DMS53 treated with DMSO at 0.1 percent for 48 hours (cell line): ENCODE data around the gene VAV2.
"Not testable (repeated sequence)": the region's sequence is repeated elsewhere in the genome, so short reads cannot be mapped to it uniquely, and the experiment has no call there.

Experiments used
- DNase-seq: peaks from one replicate; lab custom pipeline; 2025; ENCODE audit not compliant: unreplicated experiment; lab: John Stamatoyannopoulos, UW

The VAV2 gene

GRCh38 chr9:133777871-133778270 lies 214.3 kb downstream of the VAV2 start:
- DNase-seq = no peak

GRCh38 chr9:133777068-133777791 lies 214.9 kb downstream of the VAV2 start:
- no peak for DNase-seq

GRCh38 chr9:133775951-133776905 lies 215.9 kb downstream of the VAV2 start:
- DNase-seq = no peak

DNA sequence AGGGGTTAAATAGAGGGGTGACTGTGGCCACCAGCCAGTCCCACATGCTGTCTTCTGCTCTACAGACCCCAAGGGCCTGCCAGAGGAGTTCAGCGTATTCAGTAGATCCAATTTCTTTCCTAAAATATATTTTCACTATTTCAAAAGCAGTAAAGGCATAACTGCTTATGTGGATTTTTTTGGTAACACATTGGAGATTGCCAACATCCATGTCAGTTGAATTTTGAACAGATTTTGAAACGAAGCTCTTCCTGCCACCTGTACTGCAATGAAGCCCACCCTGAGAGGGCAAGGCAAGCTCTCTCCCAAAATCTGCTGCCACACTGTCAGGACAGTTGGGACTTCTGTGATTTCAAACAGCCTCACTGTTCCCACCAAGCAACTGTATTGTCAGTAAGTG lies 216.8 kb downstream of the VAV2 start:
- no peak for DNase-seq

GRCh38 chr9:133774799-133775198 lies 217.3 kb downstream of the VAV2 start:
- DNase-seq = no peak

DNA sequence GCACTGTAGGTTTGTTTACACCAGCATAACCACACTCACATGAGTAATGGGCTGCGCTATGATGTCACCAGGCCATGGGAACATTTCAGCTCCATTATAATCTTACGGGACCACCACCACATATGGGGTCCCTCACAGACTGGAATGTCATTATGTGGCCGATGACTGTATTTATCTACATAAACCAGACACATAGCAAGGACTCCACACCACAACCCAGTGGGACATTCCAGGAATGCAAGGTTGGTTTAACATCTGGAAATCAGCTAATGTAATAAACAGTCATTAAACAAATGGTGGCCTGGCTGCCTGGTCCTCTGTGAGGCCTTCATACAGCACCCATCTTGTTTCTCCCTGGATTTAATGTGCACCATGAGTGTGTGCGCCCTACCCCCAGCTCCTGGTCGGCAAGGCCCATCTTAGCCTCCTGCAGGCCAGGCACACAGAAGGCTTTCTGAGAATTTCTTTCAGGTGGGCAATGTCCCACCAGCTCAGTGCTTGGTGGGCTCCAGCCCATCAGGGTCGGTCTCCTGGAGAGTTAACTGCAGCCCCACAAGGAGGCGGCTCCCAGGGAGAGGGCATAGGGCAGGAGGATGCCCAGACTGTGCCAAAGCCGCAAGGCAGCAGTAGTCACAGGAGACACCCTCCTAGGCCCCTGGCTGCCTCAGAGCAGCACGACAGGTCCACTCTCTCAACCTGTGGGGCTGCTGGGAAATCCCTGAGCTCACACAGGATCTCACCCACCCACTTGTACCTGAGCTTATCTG lies 218.1 kb downstream of the VAV2 start:
- DNase-seq = no peak

DNA sequence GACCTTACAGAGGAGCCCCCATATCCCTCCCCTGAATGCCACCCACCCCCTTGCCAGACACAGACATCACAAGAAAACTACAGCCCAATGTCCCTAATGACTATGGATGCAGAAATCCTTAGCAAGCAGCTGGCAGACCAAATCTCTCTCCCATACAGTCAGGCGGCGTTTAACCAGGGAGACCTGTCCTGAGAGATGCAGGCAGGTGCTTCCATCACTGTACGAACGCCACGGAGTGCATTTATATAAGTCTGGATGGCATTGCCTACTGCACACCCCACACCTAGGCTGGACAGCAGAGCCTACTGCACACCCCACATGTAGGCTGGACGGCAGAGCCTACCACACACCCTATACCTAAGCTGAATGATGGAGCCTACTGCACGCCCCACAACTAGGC lies 219.5 kb downstream of the VAV2 start:
- no peak for DNase-seq

DNA sequence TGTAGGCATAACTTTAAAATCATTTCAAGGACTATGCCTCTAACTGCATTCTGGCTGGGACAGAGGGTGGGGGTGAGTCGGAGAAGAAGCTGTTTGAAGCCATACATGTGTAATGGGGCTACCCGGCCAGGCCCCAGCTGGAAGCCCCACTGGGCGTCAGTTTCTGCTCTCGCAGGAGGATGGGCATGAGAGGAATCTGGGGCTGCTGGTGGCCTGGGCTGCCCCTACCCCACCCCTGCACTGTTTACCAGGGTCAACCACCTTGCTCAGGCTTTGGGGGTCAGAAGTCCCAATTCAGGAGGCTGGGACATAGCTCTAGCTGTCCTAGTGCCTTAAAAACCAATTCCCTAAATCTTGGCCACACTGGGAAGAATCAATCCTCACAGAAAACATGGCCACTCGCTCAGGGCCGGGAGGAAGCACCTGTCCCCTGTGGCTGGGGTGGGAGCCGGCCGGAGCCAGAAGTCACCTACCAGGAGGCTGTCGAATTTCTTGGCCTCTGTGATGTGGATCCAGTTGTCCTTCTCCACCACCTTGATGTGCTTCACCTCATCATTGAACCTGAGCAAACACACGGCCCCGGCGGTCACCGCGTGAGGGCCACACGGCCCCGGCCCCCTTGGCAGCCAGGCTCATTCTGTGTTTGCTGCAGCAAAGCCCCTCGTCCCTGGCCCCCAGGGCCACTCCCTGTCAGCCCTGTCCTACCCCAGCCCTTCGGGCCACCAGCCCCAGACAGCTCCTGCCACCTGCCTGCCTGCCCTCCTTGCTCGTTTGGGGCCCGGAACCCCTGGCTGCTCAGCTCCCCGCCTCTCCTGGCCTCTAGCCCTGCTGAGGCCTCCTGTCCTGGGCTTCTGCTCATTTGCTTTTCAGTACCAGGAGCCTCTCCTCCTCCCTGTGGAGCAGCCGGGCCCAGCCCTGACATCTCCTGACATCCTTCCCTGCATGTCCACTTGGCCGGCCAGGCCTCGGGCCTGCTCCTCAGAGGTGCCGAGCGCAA lies 220.3 kb downstream of the VAV2 start:
- DNase-seq = no peak

DNA sequence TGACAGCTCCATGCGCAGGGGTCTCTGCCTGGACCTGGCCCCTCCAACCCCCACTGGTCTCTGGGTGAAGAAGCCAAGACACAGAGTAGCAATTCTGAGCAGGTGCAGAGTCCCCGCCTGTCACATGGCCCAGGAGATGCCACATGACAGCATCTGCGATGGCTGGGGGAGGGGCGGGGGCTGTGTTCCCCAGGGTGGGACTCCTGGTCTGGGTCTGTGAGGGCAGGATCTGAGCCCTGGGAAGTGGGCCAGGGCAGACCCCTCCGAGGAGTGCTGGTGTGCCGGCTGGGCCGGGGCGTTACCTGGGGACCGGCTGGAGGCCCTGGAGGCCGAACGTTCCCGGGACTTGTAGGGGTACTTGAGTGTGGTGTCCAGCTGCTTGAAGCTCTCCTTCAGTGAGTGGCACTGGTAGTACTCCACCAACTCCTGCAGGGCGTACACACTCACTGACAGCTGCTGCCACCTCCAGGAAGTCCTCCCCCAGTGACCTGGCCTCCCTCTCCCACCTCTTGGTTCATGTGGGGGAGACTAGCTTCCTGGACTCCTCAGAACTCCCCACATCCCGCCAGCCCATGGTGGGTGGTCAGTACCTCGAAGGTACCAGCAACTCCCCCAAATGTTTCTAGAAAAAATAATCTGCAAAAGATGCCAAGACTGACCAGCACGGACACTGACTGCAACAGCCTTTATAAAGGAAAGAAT lies 221.9 kb downstream of the VAV2 start:
- DNase-seq = no peak

DNA sequence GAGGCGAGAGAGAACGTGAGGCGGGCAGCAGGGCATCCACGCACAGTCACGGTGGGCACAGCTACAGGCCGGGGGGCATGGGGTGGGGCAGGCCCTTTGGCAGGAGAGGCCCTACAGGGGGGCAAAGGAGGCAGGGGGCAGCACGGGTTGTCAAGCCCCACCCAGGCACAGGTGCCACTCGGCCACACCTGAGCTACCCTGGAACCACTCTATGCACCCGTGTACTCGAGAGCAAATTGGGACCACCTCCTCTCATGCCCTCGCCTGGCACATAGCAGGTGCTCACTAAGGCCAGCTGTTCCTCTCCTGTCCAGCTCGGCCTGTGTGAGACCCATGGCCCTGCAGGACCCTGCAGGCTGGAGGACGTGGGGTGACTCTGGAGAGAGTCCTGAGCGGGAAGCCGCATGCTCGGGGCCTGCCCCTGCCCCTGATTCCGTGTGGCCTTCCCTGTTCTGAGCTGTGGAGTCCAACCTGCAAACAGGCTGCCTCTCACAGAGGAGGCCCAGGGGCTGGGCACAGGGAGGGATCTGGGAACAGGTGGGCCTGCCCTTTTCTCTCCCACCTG lies 222.5 kb downstream of the VAV2 start:
- no peak for DNase-seq

DNA sequence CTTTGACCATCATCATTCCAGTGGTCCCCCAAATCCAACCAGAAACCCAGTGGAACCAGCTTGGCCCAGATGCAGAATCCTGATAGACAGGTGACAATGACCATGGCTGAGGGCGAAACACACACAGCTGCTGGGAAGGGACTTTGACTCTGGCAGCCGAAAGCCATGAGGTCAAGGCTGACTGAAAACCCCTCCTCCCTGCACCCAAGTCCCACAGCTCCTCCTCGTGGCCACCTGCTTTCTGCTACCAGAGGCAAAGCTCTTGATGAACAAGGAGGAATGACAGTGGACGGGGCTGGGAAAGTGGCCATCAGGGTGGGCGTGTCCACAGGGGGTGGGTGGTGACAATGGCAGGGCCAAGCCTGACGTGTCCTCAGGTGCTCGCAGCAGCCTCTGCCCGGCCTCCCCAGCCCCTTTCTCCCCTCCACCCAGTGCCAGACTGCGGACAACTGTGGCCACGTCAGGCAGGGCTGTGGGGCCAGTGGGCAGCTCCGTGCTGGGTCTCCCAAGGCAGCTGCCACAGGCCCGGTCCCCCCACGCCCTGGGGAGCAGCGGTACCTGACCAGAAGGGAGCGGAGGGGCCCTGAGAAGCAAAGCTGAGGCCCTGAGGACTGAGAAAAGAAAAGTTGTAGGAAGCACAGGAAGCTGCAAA lies 223.1 kb downstream of the VAV2 start:
- peak; percentile 18 for DNase-seq

DNA sequence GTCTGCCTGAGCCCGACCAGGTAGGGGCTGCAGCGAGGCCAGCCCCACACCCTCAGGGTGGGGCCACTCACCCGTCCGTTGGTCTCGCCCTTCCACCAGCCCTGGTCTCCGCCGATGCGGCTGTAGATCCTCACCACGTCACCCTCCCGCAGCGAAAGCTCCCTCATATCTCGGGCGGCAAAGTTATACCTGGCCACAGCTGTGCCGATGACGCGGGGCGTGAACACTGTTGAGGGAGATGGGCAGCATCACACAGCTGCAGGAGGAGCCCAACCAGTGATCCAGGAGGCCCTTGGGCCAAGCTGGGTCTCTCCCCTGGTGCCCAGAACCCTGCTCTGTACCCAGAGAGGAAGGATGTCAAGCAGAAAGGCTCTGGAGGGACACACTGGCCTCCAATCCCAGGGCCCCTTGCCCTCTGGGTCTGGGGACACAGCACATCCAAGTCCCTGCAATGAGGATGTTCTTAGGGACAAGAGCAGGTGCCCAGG lies 223.7 kb downstream of the VAV2 start:
- no peak for DNase-seq

- no peak for DNase-seq
Measured at GRCh38 chr9:133767625-133768024, 224.5 kb downstream of the VAV2 start.

DNA sequence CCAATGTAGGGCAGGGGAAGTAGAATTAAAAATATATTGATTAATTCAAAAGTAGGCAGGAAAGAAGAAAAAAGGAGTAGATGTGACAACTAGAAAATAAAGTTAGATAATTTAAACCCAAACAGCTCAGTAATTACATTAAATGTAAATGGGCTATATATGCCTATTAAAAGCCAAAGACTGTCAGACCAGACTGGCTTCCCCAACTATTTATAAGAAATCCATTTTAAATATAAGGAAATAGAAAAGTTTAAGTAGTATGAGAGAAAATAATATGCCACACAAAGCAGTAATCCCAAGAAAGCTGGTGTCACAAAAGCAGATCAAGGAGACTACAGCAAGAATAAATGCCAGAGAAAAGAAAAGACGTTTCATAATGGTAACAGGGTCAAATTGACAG lies 225.1 kb downstream of the VAV2 start:
- no peak for DNase-seq

DNA sequence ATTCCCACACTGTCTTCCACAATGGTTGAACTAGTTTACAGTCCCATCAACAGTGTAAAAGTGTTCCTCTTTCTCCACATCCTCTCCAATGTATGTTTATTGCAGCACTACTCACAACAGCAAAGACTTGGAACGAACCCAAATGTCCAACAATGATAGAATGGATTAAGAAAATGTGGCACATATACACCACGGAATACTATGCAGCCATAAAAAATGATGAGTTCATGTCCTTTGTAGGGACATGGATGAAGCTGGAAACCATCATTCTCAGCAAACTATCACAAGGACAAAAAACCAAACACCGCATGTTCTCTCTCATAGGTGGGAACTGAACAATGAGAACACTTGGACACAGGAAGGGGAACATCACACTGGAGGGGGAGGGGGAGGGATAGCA lies 225.9 kb downstream of the VAV2 start:
- DNase-seq = not testable (repeated sequence)

DNA sequence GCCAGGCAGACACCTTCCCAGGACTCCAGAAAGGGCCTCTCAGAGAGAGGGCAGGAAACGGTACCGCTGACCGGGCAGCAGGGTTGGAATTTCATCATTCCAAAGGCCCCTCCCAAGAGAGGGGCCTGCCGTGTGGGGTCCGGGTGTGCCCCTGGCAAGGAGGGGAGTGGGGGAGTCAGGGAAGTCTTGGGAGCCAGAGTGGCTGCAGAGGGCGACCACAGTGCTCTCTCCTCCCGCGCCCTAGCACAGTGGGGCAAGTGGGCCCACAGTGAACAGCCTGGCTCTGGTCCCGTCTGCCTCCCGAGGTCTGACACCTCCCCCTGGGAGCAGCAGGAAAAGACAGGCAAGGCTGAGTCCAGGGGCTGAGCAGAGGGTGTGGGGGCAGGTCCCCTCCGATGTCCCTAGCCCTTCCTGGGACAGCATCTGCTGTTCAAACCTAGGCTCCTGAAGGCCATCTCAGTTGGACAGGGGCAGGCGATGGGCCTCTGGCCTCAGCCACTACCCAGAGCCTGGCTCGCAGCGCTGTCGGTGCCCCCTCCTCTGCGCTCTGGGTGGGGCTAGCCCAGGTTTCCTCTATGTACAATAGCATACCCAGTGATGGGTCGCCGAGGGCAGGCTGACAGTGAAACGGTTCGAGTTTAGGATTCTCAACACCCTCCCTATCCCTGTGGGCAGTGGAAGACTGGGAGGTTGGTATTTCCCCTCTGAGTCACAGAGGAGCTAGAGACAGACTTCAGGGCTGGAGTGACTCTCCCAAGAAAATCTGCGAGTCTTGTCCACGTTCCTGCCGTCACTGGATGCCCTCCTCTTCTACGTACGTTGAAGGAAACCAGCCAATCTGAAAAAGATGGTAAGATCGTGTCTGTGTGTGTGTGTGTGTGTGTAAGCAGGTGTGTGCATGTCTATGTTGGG lies 228.6 kb downstream of the VAV2 start:
- no peak for DNase-seq

DNA sequence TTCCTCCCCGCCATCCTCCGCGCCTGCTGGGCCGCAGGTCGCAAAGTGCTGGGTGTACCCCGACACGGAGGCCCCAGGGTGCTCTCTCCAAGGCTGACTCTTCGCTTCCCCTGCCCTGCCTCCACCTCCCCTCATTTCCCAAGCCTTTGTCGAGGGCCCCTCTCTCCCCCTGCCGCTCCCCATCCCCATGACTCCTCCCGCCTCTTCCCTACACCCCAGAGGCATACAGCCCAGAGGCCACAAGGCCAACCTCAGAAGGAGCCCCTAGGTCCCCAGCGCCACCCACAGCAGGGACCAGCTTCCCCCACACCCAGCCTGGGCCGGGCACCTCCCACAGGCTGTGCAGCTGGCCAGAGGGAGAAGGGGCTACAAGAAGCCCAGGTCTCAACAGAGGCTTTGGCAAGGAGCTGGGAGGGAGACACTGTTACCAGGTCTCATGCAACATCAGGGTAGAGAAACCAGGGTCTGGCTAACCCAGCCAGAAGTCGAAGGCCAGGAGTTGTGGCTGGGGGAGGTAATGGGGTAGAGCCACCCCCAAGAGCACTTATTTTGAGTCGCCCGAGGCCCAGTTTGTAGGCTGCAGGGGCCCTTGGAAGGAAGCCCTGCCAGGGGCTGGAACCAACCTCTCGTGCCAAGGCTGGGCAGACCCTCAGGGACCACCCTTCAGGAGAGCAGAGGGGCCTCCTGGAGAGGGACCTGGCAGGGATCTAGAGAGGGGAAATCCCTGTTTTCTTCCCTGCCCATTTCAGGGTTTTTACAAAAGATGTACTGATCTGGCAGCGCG lies 229.4 kb downstream of the VAV2 start:
- no peak for DNase-seq
